Hepatic stellate cell (primary cell): ENCODE data around the gene COL12A1.
"Not testable (repeated sequence)": the region's sequence is repeated elsewhere in the genome, so short reads cannot be mapped to it uniquely, and the experiment has no call there.

Experiments
- DNase-seq: peaks from one replicate; pipeline ENCODE4 v3.0.0; 2011; ENCODE audit warnings: low spot score

The COL12A1 gene

DNA sequence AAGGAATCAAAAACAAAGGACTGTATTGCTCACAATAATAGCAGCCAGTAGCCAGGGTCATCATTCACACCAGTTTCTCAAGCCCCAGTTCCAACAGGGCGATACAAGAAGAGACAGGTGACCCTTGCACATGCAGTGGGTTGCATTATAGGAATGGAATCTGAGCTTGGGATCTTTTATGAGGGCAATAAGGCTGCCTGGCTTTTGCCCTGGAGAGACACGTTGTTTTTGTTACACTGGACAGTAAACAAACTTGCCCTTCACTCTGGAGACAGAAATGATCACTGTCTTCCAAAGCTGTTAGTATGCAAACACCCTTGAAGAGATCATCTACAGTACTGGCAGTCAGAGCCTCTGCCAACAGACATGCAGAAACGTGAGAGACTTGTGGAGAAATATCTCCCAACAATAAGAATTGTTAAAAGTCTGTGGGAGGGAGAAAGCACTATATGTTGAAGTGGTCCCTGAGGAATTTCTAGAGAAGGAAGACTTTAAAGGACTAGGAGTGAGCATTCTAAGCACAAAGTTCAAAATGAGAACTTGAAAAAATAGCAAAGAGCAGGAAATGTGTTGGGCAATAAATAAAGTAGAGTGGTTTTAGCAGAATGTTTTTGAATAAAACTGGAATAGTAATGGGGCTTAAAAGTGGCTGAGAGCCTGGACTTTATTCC lies 6.2 kb upstream of the COL12A1 start:
- DNase-seq = no peak

DNA sequence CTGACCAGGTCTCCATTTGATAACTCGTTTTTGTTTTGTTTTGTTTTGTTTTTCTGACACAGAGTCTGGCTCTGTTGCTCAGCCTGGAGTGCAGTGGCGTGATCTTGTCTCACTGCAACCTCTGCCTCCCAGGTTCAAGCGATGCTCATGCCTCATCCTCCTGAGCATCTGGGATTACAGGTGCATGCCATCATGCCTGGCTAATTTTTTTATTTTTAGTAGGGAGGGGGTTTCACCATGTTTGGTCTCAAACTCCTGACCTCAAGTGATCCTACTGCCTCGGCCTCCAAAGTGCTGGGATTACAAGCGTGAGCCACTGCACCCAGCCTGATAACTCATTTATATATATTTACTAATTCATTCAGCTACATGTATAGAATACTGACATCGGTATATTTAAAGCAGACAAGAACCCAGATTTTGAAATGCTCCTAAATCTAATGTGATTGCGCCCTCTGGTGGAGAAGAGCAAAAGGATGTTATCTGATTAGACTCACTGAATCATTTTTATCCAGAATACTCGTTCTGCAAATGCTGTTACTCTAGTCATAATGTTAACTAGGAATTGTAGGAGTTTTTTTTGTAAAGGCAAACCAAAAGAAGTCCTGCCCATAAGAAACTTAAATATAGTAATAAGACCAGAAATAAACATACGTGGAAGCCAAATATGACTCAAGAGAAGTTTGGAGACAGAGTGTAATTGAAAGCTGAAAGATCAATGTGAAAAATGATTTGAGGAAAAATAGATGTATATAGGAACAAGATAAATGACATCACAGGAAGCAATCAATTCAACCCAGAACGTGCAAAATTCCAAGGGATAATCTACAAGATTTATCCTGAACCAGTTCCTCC lies 5.3 kb upstream of the COL12A1 start:
- DNase-seq = peak; percentile 26

DNA sequence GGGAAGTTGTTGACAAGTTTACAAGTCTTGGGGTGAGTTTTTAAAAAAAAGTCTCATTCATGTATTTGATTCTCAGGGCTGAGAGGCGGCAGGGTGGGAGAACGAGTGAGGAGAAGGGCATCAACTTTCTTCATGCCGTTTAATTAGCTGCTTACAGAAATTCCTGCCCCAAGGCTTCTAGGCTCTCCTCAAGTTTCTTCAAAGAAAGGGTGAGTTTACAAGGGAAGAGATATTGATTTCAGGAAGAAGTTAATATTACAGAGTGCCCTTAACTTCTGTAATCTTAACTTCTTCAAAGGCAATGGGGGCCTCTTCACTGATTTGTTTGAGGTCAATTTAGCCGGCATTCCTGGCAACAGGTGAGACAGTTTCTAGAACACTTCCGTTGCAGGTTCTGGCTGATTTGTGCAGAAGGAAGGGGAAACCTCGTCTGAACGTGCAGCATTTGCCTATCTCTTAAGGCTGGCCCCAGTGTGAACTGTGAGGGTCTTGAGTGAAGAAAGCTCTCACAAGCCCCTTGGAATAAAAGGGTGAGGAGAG lies 3.4 kb upstream of the COL12A1 start:
- no peak for DNase-seq

DNA sequence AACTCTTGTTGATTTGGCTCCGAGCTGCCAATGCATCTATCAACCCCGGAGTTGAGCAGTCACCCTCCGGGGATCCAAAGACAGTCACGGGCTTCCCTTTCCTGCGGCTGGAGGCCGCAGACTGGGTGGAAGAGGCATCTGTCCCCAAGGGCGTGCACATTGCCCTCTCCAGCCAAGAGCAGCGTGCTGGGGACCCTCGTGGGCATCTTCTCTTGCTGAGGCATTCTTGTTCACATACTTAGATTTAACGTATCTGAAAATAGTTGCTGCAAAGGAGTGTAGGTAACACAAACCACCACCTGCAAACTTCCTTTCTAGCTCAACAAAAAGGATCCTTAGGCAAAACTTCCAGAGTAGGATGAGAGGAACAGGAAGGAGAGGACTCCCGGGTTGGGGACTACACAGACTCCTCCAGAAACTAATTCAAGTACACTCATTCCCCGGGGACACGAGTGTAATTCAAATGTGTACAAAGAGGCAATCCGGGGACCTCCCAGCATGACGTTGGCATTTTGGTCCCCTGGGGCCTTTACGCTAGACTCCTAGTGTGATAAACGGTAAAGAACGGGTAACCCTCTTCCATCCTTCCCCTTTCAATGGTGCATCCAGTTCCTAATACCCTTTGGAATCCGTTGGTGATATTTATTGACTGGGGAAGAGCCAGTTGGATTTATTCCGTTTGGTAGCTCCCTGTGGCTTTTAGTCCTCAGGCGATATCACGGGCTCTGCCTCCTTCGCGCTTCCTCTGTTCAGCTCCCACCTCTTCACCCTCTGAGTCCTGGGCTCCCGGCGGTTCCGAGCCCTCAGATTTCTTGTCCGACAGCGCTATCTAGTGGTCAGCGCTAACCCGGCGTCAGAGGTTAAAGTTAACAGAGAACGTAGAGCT lies 2.7 kb upstream of the COL12A1 start:
- peak; percentile 67 for DNase-seq

DNA sequence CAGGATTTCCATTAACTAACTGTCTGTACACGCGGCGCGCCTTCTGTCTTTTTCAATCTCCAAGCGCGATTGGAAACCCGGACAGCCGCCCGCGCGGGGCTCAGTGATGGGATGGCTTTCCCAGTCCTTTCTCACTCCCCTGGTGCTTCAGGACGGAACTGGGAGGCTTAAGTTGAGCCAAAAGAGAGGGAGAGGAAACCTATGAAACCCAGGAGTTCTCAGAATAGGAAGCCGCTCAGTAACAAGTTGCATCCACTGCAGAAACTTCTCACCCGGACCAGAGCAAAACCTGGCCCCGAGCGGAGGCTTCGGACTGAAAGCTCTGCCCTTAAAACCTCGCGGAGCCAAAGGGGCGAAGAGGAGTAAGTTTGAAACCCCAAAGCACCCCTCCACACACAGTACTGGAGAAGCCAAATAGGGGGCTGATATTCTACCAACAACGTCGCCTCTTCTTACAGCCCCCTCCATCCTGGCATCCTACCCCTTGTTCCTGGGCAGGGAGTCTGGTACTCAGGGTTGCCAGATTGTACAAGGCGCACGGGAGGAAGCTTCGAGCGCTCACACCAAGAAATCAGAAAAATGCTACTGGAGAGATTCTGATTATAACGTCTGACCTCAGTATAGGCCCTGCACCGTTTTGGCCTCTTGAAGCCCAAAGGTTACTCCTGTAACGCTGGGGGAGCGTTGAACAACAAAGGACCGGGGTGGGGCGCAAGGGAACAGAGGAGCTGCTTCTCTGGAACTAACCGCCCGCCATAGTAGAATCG lies 906 bp upstream of the COL12A1 start:
- peak; percentile 61 for DNase-seq

DNA sequence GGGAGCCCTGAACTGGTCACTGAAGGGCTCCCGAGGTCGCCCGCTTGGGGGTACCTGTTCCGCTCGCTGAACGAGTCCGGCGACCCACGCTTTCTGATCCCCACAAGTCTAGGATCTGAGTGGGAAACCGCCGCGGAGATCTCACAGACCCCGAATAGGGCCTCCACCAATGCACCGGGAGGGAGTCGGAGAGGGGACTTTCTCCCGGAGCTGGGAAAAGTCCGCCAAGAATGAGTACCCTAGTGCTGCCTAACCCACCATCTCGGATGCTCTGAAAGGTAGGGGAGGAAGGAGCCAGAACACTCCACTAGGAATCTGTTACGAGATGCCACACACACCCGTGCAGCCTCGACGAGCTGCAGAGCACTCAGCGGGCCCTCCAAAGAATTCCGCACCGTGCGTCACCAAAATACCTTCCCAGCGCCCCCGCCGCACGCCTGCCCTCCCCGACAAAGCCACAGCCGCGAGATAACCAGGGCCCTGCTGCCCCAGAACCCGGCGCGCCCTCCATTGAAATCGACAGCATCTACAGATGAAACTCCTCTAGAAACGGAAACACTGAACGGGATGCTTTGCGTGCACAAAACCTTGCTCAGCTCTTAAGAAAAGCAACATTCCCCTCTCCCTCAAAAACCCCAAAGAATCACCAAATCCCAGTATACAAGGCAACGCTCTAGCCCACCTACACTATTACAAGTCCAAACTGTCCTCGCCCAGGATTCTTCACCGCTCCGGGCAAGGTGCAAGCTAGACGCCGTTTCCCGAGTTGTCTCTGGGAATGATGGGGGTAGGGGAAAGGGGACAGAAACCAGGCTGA lies 686 bp downstream of the COL12A1 start:
- DNase-seq = peak; percentile 74

DNA sequence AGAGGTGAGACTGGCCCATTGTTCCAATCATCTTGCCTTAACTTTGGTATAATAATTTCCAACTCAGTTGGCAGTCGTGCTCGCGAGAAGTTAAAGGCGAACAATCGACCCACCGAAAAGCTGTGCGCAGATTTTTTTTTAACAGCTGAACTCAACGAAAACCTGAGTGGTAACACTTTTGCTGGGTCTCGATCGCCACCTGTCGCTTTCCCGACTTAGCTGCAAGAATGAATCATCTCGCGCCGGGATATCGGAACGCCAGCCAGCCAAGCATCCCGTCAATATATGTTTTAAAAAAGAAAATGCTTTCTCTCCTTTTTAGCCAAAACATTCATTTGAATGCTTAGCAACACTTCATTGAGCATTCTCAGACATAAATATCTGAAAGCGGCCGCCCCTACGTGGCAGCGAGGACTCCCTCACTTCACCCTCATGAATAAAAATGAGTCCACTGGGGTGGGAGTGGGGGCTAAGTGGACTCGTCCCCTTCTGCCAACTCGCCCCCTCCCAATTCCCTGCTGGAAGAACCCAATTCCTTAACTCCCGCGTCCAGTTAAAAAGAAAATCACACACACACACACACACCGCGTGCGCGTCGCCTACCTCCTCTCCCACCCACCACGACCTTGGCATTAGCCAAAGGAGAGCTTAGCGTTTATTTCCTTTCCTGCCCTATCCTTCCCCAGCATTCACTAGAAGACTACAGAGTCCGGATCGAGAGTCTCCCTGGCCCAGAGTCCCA lies 1.5 kb downstream of the COL12A1 start:
- peak; percentile 81 for DNase-seq

DNA sequence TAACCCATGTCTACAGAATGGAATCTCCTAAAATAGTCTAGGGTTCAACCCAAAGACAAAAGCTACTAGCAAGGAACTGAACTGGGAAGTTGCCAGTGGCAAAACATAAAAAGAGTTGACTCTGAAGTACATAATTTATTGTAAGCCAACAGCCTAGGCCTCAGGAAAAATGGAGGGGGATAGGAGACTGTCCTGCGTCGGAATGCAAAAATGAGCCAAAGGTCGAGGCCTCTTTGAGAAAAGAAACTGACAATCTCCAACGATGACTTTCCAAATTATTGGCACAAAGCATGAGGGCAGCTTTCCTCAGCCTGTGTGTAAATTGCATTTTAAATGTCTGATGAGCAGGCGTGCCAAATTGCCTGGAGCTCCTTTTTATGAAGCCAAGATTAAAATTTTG lies 2.1 kb downstream of the COL12A1 start:
- DNase-seq = peak; percentile 11

DNA sequence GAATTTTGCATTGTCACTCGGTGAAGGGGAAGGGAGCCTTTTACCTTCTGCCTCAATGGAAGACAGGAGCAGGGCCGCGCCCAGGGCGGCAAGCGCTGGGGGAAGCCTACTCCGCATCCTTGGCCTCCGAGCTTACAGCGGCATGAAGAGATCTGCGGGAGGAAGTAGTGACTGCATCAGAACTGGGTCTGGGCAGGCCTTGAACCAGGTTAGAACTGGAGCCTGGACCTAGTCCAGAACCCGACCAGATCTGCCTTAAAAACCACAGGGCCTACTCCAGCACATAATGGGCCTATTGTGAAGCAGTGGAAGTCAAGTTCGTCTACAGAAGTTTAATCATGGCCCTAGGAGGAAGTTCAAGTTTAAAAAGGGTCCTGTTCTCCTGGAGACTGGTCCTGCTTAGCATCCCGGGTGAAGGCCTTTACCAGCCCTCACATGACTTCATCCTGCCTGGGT lies 3.1 kb downstream of the COL12A1 start:
- DNase-seq = peak; percentile 17

DNA sequence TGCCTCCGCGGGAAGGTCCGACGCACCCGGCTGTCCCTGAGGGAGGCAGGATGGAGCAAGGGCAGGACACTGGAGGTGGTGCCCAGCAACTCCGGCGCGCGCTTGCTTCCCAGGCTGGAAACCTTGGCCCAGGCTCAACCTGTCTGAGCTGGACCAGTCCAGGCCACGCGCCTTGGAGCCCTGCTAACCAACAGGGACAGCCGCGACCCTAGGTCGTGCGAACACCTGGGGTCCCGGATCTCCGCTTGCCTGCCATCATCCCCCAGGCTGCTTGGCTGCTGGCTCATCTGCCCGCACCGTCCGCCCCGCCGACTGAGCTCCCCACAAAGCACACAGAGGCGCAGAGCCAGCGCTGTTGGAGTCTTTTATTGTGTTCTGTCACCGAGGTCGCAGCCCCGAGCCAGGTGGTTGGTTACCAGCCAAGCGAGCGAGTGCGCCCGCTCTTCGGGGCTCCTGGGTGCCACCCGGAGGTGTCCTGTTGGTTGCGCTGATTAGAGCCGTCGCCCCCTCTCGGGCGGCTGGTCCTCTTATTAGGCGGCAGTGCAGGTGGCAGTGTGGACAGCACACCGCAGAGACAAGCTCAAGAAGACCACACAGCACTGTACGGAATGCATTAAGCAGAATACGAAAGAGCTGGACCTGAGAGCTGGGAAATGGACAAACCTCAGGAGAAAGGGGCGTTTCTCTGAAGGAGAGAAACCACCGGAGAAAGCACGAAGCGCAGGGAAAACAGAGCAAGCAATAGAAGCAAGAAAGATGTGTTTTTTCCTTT lies 3.8 kb downstream of the COL12A1 start:
- DNase-seq = no peak

DNA sequence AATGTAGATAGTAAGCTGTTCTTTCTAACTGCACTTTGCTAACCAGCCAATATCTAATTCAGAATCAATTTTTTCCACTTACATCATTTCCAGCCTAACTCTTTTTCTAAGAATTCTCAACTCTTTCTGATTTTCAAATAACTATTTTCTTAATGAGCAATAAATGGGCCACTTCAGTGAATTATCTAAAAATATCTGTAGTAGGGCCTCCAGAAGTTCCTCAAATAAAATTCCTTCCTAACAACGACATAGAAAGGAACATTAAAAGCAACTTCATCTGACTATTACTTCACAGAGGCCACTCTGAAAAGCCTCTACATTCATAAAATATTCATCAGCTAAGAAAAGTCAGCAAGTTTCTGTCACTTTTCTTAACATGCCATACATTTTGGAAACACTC lies 4.8 kb downstream of the COL12A1 start:
- peak; percentile 23 for DNase-seq

DNA sequence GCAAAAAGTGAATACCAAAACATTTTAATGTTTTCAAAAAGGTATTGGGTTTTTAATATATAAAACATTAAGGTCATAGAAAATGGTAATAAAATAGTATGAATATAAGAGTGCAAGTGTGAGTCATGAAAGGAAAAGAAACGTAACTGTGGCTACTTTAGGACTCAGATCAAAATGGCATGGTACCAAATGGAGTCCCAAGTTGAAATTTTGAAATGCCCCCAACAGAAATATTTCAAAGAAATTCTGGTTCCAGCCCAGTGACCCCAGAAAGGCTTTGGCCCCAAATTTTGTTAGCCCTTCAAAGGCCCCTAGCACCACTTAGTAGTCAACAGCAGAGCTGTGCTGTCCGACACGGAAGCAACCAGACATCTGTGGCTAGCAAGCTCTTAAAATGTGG lies 6.0 kb downstream of the COL12A1 start:
- DNase-seq = peak; percentile 18

DNA sequence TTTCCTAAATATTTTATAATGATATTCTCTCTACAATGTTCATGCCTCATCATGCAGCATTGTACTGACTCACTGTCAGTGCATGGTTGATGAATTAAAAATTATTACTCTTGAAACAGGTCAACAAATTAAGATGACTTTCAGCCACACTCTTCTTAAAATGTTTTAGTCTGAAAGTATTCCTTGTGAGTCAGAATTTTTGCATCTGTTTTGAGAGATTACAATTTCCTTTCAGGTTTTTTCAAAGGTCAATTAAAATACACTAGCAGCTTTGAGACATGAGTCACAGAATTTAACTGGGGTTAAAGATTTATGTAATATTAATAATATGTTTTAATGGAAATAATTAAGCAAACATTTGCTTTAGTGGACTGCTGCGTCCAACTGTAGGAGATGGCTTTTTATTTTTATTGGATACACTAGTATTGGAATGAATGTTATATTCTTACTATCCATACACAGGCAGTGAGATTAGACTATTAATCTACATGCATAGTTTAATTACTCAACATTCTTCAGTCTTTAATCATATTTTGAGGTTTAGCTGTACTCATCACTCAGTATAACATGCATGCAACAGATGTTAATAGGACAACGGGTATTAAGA lies 9.7 kb downstream of the COL12A1 start:
- no peak for DNase-seq

DNA sequence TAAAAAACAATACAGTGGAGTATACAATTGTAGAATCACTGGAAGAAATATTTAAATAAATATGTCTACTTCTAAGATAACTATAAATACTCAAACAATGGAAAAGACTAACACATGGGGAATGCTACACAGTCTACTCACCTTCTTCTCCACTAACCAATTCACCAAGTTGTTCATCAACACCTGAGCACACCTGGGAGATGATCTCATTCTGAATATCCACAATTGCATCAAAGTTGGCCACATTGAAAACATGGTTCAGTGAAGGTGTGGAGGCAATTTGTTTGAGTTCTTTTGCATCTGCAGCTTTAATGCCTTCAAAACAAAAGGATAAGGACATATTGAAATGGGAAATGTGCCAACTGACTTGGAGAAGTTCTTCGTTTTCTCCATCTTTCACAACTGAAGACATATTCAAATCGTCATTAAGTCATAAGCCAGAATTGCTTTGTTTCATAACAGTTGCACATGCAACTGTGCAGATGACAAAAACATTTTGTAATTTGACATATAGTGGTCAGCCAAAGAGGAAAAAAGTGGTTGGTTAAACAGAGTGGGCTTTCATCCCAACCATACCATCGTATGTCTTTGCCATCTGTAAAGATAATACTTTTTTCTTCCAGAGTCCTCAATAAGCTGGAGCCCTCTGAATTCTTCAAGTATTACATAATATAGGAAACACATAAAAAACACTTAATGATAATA lies 17.5 kb downstream of the COL12A1 start:
- DNase-seq = no peak

DNA sequence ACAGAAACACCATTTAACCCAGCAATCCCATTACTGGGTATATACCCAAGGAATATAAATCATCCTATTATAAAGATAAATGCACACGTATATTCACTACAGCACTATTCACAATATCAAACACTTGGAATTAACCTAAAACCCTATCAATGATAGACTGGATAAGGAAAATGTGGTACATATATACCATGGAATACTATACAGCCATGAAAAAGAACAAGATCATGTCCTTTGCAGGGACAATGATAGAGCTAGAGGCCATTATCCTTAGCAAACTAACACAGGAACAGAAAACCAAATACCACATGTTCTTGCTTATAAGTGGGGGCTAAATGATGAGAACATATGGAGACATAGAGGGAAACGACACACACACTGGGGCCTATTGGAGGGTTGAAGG lies 19.3 kb downstream of the COL12A1 start:
- DNase-seq = not testable (repeated sequence)

DNA sequence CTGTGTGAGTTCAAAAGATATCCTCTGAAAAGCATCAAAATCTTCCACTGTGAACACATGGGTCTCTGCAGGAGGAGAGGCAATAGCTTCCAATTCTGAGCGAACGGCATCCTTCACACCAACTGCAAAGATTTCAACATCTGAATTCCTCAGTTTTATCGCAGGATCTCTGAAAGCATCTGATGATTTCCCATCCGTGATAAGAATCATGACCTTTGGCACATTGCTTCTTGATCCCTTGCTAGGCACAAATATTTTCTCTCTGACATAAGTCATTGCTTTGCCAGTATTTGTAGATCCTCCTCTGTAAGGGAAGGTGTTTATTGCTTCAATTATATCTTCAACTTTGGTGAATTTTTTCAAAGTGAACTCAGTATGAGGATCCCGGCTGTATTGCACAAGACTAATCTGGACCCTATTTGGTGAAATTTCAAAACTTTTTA lies 22.7 kb downstream of the COL12A1 start:
- no peak for DNase-seq

DNA sequence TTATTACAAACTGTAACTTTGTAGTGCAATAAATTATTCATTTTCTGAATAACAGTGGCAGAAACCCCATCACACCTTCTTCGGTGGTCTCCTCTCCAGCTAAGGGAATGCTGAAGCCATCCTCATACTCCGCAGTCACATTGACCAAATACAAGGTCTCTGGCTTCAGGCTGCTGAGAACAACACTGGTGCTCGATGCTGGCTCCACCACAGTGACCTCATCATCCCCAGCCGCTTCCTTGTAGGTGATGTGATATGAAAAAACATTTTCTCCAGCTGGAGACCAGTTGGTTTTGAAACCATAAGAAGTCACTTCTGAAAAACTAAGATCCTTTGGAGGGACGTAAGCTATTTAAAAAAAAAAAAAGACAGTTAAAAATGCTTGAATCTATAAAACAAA lies 25.0 kb downstream of the COL12A1 start:
- DNase-seq = no peak

DNA sequence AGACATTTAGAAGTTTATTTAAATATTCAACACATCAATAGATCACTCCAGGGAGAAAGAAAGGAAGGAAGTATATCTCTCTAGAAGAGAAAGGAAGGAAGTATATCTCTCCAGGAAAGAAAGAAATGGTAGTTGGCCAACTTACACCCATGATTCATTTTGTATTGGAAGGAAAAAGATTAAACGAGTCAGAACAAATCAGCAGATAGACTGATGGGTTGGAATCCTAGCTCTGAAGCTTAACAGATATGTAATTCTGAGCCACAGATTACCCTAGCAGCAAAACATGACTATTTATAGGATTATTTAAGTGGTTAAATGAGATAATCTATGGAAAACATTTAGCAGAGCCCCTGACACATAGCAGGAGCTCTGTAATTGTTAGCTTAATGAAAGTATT lies 27.1 kb downstream of the COL12A1 start:
- no peak for DNase-seq
